Measurements from ENCODE around the gene RPGRIP1L. TPM values are rescaled to one million over a fixed set of nuclear protein-coding genes. Genes with fewer than 3 reads are reported as not detected.
"Not testable (repeated sequence)": the region's sequence is repeated elsewhere in the genome, so short reads cannot be mapped to it uniquely, and the experiment has no call there.

RPGRIP1L gene
- total RNA-seq, 3 donors from 2014 or later, result 3.2 to 7.5 (median 7.5) TPM

GRCh38 chr16:53704445-53704813 lies 770 bp upstream of the RPGRIP1L start:
- no peaks in the 10 kb centered on the region for H3K9me3 ChIP-seq
- H3K27me3 ChIP-seq, result no peaks in the 10 kb centered on the region
- TF ChIP-seq CTCF (IDR thresholded peaks at IDR 0.05), result no peak
- no peak for TF ChIP-seq POLR2A (IDR thresholded peaks at IDR 0.05)
- TF ChIP-seq POLR2AphosphoS5 (IDR thresholded peaks at IDR 0.05), result no peak
- peaks cover 0 to 15% of the 10 kb centered on the region in 2 donors for H3K4me1 ChIP-seq
- no peak for DNase-seq (ENCODE audit: low spot score in 2 of 2)
- H3K36me3 ChIP-seq, result no peaks in the 10 kb centered on the region
- H3K27ac ChIP-seq, result peak overlapping the region; percentile 77
- H3K4me3 ChIP-seq, result peak overlapping the region; percentile 64 to 76 (median 73)
- intact Hi-C loops (cut with DNase I; ENCODE audit: low total_unique reads), result no loop called here

- DNase-seq (ENCODE audit: low spot score in 2 of 2); H3K36me3 ChIP-seq; H3K9me3 ChIP-seq; H3K27ac ChIP-seq; H3K4me3 ChIP-seq; intact Hi-C loops (cut with DNase I; ENCODE audit: low total_unique reads); H3K4me1 ChIP-seq; H3K27me3 ChIP-seq: not testable (repeated sequence)
These were observed 5.4 kb downstream of the RPGRIP1L start for GRCh38 chr16:53698271-53698670.

GRCh38 chr16:53695070-53695469 lies 8.6 kb downstream of the RPGRIP1L start:
- intact Hi-C loops (cut with DNase I; ENCODE audit: low total_unique reads), result no loop called here
- Histone ChIP-seq H3K27ac (no peak overlapping the region), H3K4me3 (no peak overlapping the region), H3K9me3 (no peaks in the 10 kb centered on the region), H3K4me1 (no peaks in the 10 kb centered on the region), H3K36me3 (no peaks in the 10 kb centered on the region), H3K27me3 (no peaks in the 10 kb centered on the region)
- no peak for DNase-seq (ENCODE audit: low spot score in 2 of 2)
- TF ChIP-seq POLR2AphosphoS5 (IDR thresholded peaks at IDR 0.05), result no peak
- TF ChIP-seq POLR2A (IDR thresholded peaks at IDR 0.05), result no peak
- no peak for TF ChIP-seq CTCF (IDR thresholded peaks at IDR 0.05)

- Histone ChIP-seq H3K4me3 (no peak overlapping the region), H3K9me3 (no peaks in the 10 kb centered on the region), H3K4me1 (no peaks in the 10 kb centered on the region), H3K27ac (no peak overlapping the region), H3K36me3 (no peaks in the 10 kb centered on the region), H3K27me3 (no peaks in the 10 kb centered on the region)
- intact Hi-C loops (cut with DNase I; ENCODE audit: low total_unique reads), result no loop called here
- no peak for DNase-seq (ENCODE audit: low spot score in 2 of 2)
- TF ChIP-seq CTCF (IDR thresholded peaks at IDR 0.05) (no peak), POLR2A (IDR thresholded peaks at IDR 0.05) (no peak), POLR2AphosphoS5 (IDR thresholded peaks at IDR 0.05) (no peak)
These were observed 10.3 kb downstream of the RPGRIP1L start for GRCh38 chr16:53693320-53693719.

GRCh38 chr16:53692146-53692545 lies 11.5 kb downstream of the RPGRIP1L start:
- Histone ChIP-seq H3K27ac (no peak overlapping the region), H3K4me3 (no peak overlapping the region), H3K36me3 (no peaks in the 10 kb centered on the region), H3K9me3 (no peaks in the 10 kb centered on the region), H3K4me1 (no peaks in the 10 kb centered on the region), H3K27me3 (no peaks in the 10 kb centered on the region)
- TF ChIP-seq POLR2AphosphoS5 (IDR thresholded peaks at IDR 0.05) (no peak), CTCF (IDR thresholded peaks at IDR 0.05) (no peak), POLR2A (IDR thresholded peaks at IDR 0.05) (no peak)
- DNase-seq (ENCODE audit: low spot score in 2 of 2), result no peak
- intact Hi-C loops (cut with DNase I; ENCODE audit: low total_unique reads), result no loop called here

GRCh38 chr16:53690771-53691170 lies 12.9 kb downstream of the RPGRIP1L start:
- H3K4me1 ChIP-seq, result no peaks in the 10 kb centered on the region
- no peak overlapping the region for H3K4me3 ChIP-seq
- intact Hi-C loops (cut with DNase I; ENCODE audit: low total_unique reads), result no loop called here
- no peak overlapping the region for H3K27ac ChIP-seq
- no peak for DNase-seq (ENCODE audit: low spot score in 2 of 2)
- no peaks in the 10 kb centered on the region for H3K9me3 ChIP-seq
- H3K36me3 ChIP-seq, result no peaks in the 10 kb centered on the region
- no peaks in the 10 kb centered on the region for H3K27me3 ChIP-seq
- TF ChIP-seq POLR2AphosphoS5 (IDR thresholded peaks at IDR 0.05), result no peak
- TF ChIP-seq CTCF (IDR thresholded peaks at IDR 0.05), result no peak
- no peak for TF ChIP-seq POLR2A (IDR thresholded peaks at IDR 0.05)
